ENCODE results near the gene PGLYRP2.

DNA sequence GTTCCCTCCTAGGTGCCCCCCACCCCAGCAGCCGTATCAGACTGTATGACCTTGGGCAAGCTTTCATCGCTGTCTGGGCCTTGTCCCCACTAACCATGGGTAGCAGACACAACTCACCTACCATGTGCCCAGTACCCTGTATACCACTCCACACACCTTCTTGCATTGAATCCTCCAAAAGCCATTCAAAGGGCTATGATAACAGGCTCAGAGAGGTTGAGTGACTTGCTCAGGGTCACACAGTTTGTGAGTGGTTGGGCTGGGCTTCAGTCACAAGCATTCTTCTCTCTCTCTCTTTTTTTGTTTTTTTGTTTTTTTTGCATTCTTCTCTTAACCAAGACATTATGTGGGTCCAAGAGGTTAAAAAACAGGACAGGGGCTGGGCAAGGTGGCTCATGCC lies 17.6 kb downstream of the PGLYRP2 start:
- TF ChIP-seq, protein P1, sequence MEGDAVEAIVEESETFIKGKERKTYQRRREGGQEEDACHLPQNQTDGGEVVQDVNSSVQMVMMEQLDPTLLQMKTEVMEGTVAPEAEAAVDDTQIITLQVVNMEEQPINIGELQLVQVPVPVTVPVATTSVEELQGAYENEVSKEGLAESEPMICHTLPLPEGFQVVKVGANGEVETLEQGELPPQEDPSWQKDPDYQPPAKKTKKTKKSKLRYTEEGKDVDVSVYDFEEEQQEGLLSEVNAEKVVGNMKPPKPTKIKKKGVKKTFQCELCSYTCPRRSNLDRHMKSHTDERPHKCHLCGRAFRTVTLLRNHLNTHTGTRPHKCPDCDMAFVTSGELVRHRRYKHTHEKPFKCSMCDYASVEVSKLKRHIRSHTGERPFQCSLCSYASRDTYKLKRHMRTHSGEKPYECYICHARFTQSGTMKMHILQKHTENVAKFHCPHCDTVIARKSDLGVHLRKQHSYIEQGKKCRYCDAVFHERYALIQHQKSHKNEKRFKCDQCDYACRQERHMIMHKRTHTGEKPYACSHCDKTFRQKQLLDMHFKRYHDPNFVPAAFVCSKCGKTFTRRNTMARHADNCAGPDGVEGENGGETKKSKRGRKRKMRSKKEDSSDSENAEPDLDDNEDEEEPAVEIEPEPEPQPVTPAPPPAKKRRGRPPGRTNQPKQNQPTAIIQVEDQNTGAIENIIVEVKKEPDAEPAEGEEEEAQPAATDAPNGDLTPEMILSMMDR (IDR thresholded peaks at IDR 0.05): no peak
- TF ChIP-seq POLR2AphosphoS5 (IDR thresholded peaks at IDR 0.05) (no peak), POLR2A (IDR thresholded peaks at IDR 0.05) (no peak)

All from upper lobe of left lung (tissue), 4 donors.